GM19452 (cell line): ENCODE data around the gene ZNF296.
"Not testable (repeated sequence)": the region's sequence is repeated elsewhere in the genome, so short reads cannot be mapped to it uniquely, and the experiment has no call there.

Experiments
- ATAC-seq: cut with Tn5 transposase; IDR thresholded peaks from one replicate; pipeline ENCODE4 v1.9.1; 2021; ENCODE audit not compliant: unreplicated experiment

ZNF296 gene

DNA sequence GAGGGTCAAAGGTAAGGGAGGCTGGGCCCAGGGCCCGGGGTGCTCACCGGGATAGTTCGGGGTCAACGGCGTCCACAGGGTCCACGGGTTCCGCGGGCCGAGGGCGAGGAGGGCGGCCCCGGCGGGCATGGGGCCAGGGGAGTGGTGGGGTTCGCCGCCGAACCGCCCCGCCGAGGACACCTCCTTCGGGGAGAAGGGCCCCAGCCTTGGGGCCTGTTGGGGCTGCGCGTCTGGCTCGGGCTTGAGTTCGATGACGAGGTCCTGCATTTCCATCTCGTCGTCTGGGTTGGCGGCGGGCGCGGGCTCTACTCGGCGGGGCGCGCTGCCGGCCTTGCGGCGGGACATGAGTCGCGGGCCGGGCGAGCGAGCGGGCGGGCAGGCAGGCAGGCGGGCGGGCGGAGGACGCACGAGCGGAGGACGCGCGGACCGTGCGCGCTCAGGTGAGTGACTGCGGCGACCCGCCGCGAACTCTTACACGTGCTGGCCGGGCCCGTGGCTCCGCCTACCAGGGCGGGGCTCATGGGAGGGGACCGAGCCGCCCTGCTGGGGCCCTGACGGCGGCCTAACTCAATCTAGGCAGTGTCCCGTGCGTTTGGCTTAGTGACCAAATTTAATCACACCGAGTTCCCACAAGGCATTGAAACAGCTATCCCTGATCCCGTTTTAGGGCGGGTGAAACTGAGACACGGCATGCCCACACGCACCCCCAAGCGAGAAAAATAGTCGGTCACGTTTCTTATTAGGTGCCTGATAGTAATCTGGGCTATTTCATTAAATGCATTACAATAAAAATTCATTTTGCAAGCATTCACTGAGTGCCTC lies at the start of gene ZNF296:
Gene ZNF296 (minus strand): TSS at position 450 of the 822 bp plus-strand sequence. CDS start 105 bp downstream, at position 345.
- peak; percentile 51 for ATAC-seq

DNA sequence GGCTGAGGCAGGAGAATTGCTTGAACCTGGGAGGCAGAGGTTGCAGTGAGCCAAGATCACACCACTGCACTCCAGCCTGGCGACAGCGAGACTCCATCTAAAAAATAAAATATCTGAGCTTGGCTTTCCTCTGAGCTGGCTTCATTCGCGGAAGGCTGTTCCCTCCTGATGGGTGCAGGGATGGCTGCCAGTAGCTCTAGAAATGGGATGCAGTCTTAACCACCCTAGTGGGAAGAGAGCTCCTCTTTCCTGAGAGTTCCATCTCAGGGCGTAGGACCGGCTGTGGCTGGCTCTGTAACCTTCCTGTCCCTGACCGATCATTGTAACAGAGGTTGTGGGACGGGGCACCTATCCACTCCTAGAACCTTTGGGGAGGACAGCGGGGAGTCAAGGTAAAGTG lies 49.1 kb upstream of the ZNF296 start:
- no peak for ATAC-seq

DNA sequence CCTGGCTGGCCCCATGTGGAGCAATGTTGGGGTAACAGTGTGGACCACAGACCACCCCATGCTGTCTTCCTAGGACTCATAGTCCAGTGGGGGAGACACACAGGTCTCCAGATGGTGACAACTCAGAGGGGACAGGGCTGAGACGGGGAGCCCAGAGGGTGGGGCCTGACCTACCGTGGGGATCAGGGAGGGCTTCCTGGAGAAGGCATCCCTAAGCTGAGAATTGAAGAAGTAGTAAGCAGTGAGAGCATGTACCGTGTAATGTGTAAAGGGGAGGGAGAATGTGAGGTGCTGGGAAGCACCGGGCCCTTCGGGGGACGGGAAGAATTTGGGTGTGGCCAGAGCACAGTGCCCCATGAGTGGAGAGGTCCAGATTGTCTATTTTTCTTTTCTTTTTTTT lies 47.7 kb upstream of the ZNF296 start:
- no peak for ATAC-seq

DNA sequence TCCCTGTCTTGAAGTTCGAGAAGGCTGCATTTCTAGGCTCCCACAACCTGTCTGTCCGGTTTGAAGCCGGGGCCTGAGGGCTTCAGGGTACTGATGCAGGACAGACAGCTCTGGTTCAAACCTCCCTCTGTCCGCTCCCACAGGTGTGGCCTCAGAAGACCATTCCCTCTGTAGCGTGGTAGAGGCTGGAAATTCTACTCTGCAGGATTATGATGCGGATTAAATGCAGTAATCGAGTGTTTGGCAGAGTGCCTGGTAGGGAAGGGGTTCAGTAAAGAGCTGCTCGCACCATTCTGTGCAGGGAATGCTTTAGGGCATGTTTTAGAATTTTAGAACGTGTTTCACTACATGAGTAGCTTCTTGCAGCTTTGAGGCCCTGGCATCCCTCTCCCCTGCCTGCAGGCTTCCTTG lies 47.2 kb upstream of the ZNF296 start:
- ATAC-seq: no peak

DNA sequence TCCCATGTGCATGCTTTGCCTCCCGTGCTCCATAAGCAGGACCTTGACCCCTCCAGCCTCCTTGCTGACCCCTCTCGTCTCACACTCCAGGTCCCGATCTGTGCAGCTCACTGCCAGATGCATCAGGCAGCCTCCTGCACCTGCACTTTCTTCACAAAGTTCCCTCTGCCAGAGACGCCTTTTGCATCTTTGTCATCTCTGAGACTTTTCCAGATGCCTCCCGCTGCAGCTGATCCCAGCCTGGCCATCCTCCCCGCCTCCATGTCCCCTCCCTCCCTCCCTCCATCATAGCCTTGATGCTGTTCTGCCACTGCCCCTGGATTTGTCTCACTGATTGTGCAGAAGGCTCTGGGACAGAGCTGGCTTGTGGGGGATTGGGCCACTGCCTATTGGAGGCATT lies 46.6 kb upstream of the ZNF296 start:
- ATAC-seq: no peak

DNA sequence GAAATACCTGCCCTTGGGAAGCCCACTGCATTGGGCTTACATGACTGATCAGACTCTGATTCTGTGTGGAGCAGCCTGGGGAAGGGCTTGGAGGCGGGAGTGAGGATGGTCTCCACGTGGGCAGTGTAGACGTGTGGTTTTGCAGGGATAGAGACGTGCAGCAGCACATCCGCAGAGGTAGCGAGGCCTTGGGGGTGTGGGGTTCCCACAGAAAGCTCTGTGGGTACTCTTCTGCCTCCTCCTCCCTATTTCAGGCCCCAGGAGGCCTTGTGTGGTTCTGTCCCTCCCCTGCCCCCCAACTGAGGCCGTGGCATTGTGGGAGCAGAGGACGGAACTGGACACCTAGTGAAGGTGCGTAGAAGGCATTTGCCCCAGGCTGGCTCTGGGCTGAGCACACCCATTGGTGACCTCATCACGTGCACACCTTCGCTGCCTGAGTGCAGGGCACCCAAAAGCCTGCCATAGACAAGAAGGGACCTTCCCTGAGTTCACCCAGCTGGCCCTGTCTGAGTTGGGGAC lies 45.6 kb upstream of the ZNF296 start:
- no peak for ATAC-seq

DNA sequence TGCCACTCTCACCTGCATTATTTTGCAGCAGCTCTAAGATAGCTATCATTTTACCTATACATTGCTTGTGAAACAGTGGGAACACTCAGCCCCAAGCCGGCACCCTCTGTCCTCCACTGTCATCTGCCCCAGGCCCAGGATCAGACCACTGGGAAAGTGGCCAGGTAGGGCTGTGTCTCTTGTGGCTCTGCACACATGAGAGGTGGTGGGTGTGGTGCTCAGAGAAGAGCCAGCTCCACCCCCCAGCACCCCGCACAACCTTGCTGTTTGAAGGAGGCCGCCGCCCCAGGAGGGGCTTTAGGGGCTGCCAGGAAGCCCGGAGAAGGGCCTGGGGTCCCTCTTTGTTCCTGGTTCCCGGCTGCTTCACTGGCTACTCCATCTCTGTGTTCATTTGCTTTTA lies 43.3 kb upstream of the ZNF296 start:
- no peak for ATAC-seq

DNA sequence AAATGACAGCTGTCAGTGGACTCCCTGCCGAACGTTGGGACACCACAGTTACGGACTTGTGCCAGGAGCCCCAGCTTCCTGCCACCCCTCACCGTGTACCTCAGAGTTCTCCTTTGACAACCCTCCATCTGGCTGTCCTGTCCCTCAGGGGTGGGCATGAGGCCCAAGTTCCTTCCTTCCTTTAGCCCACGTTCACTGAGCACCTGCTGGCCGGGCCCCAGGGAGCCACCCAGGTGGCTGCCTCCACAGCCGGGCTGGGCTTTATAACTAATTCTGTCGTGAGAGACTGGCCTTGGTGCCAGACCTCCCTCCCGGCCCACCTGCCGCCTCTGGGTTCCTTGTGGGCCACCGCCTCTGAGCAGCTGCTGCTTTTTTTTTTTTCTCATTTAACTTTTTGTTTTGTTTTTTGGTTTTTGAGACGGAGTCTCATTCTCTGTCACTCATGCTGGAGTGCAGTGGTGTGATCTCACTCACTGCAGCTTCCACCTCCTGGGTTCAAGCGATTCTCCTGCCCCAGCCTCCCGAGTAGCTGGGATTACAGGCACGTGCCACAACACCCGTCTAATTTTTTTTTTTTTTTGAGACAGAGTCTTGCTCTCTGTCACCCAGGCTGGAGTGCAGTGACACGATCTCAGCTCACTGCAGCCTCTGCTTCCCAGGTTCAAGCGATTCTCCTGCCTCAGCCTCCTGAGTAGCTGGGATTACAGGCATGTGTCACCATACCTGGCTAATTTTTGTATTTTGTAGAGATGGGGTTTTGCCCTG lies 42.5 kb upstream of the ZNF296 start:
- not testable (repeated sequence) for ATAC-seq

DNA sequence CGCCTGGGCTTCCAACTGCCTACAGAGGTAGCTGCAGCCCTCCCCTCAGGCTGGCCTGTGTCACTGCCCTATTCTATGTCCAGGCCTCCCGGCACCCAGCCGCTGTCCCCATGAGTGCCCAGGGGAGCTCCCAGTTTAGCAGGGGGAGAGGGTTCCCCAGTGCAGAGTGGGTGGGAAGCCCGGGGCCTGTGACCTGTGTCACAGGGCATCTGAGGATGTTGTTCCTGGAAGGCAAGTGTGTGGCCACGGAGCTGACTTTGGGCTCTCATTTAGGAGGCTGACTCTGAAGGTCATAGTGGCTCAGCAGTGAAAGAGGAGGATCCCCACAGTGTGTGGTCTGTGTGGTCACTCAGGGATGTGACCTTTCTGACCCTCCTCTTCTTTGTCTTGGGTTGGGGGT lies 41.8 kb upstream of the ZNF296 start:
- no peak for ATAC-seq

DNA sequence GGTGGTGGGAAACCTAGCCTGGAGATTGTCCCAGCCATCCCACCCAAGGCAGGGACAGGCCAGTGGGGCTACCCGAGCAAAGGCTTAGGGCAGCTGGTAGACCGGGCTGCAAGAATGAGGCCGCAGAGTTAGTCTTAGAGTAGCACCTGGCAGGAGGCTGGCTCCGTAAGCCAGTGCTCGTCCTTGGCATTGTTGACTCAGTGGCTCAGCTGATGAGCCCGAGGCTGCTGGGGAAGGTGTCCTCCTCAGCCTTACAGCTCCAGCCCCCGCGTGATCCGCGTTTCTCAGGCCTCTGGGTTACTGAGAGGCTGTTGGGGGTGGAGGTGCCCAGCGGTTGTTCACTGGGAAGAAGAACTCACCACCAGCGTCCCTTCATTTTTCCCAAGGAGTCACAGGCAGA lies 41.4 kb upstream of the ZNF296 start:
- no peak for ATAC-seq

DNA sequence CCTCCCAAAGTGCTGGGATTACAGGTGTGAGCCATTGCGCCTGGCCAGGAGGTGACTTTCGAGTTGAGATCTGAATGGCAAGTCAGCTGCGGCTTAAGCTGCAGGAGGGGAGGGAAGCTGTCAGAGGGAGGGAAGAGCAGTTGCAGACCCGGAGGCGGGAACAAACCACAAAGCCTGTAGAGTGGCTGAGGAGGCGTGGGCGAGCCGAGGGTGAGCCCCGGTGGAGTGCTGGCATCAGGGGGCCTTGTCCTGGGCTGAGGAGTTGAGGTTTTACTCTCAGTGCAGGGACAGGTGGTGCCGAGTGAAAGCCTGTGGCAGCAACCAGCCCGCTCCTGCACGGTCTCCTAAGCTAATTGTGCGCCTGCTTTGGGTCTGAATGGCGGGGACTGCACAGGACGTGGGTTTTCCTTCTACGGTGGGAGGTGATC lies 40.9 kb upstream of the ZNF296 start:
- no peak for ATAC-seq

DNA sequence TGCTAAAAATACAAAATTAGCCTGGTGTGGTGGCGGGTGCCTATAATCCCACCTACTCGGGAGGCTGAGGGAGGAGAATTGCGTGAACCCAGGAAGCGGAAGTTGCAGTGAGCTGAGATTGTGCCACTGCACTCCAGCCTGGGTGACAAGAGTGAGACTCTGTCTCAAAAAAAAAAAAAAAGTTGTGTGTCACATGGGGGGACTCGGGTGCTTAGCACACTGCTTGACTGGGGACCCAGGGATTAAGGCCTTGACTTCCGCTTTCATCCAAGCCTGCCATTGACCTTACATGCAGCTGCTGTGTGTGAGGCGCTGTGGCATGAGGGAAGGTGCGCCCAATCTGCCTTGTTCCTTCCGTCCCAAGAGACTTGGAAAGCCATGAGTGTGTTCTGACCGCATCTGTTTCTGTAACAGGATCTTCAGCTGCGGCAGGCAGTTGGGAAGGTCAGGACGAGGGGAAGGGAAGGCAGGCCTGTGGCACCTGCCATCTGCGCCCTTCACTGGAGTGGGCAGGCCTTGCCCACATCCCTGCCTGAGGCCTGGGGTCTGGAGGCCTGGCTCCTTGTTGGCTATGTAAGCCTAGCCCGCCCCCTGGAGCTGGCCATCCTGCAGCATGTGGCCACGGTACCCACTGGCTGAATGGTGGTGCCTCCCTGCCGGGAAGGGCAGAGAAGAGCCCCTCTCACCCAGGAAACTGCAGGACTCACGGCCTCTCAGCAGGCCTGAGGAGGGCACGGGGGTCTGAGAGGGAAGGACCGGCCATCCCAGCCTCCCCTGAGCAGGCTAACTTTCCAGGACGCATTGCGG lies 39.7 kb upstream of the ZNF296 start:
- ATAC-seq: no peak

DNA sequence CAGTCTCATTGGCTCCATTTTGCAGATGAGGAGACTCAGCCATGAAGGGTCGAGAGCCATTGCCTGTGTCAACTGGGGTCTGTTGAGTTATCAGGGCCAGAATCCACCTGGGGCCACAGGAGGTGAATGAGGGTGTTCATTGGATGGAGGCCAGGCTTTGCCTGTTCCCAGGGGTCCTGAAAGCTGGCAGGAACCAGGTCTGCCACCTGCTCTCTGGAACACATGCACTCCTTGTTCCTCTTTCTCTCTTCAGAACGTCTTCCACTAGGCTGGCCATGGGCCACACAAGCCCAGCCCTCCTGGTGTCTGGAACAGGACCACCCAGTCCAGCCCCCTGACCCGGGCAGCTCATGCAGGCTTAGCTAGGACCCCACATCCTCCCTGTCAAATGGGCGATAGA lies 37.8 kb upstream of the ZNF296 start:
- no peak for ATAC-seq

DNA sequence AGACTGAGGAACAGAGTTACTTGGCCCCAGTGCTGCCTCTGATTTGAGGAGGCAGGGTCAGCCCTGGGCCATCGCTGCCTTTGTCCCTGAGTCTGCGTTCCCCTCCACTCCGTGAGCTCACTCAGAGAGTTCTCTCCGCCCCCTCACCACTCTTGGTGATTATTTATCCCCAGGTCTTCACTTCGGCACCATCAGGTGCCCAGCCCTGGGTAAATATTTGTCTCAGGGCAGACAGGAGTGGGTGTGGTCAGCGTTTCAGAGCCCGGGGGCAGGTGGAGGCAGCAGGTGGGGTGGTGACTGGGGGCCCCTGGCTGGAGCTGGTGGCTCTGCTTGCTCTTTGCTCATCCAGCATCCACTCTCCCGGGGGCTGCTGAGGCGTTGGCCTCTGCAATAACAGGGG lies 37.4 kb upstream of the ZNF296 start:
- no peak for ATAC-seq

DNA sequence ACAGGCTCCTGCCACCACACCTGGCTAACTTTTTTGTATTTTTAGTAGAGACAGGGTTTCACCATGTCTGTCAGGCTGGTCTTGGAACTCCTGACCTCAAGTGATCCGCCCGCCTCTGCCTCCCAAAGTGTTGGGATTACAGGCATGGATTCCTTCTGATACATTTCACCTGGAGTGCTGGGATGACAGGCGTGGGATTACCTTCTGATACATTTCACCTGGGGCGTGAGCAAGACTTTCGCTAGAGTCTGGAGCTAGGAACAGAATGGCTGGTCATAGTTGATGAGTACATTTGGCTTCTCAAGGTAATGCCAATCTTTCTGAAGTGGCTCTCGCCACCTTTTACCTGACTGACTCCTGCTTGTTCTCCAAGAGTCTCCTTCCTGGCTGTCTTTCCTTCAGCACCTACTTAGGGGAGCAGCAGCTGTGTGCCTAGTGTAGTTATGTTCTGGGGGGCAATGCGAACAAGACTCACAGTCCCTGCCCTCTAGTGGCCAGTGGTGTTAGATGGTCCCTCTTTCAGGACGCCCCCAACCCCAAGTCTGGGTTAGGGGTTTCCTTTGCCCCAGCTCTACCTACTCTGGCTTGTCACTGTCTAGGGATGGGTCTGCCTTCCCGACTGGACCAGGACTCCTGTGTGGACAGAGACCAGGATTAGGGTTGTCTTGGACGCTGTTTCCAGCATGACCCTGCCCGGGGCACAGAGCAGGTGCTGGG lies 36.0 kb upstream of the ZNF296 start:
- no peak for ATAC-seq

DNA sequence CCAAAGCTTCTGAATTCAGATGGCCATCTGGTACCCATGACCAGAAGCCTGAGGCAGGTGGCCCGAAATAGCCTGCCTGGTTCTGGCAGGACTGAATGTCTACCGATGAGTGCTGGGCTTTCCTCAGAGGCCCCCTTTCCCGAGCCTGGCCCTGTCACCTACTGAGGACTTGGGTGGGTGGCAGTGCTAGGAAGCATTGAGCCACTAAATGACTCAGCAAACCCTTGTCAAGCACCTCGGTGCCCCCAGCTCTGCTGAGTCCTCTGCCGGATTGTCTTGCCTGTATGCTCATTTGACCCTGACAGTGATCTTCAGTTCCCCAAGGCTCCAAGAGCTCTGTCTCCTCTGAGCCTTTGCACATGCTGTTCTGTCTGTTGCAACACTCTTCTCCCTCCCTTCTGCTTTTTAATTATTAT lies 34.6 kb upstream of the ZNF296 start:
- ATAC-seq: no peak

DNA sequence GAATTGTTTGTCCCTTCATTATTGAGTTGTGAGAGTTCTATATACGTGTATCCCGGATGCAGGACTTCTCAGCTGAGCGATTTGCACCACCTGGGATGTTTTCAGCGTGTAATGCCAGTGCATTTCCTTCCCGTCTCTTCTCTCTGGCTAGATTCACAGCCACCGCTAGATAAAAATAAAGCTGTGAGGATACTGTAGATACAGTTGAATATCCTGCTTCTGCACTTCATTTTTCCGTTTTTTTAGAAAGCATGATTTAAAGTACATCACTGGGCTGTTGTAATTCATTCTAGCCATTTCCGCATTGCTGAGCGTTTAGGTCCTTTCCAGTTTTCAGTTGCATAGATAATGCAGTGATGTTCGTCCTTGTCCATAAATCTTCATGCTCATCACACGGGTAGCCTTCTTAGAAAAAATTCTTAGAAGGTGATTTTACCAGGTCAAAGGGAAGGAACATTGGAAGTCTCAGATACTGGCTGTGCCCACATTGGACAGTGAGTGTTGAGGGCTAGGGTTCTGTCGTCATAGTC lies 31.4 kb upstream of the ZNF296 start:
- ATAC-seq: no peak

DNA sequence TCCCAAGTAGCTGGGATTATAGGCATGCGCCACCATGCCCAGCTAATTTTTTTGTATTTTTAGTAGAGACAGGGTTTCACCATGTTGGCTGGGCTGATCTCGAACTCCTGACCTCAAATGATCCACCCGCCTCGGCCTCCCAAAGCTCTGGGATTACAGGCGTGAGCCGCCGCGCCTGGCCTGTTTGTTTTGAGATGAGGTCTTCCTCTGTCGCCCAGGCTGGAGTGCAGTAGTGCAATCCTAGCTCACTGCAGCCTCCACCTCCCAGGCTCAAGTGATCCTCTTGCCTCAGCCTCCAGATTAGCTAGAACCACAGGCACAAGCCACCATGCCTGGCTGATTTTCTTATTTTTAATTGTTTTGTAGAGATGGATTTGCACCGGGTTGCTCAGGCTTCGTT lies 30.1 kb upstream of the ZNF296 start:
- ATAC-seq: not testable (repeated sequence)

DNA sequence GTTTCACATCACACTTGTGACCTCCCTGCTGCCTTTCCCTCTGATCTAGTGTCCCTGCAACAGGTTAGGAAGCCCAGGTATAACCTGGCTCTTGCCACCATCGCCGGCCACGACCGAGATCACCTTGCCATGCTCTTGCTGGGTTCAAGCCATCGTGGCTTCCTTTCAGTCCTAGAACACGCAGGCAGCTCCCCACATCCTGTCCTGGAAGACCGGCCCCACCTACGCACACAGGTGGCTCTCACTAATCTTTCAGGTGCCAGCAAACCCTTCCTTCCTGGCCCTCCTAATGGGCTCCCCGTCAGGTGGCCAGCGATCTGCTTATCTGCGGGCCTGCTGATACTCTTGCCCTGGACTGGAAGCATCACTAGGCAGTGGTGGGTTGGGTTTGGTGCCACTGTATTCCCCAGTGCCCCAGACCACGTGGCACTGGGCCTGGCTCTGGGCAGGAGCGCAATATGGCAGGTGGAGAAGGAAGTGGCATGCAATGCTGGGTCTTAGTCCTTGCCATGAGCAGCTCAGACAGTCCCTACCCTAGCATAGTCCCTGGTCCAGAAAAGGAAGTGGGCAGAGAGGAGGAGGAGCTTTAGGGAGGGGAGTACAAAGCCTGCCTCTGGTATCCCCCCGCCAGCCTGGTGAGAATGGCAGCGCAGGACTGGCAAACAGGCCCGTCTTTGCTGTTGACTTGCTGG lies 28.5 kb upstream of the ZNF296 start:
- ATAC-seq: no peak
